ENCODE measurements around the gene TPM1. TPM values are rescaled to one million over a fixed set of nuclear protein-coding genes. Genes with fewer than 3 reads are reported as not detected.

TPM1 gene
- total and polyA plus RNA-seq, 9 of the 15 experiments (the other 6 are each of a cell fraction or from before 2014, with no cell fraction given): 8.1 to 53.9 (median 43.1) TPM

DNA sequence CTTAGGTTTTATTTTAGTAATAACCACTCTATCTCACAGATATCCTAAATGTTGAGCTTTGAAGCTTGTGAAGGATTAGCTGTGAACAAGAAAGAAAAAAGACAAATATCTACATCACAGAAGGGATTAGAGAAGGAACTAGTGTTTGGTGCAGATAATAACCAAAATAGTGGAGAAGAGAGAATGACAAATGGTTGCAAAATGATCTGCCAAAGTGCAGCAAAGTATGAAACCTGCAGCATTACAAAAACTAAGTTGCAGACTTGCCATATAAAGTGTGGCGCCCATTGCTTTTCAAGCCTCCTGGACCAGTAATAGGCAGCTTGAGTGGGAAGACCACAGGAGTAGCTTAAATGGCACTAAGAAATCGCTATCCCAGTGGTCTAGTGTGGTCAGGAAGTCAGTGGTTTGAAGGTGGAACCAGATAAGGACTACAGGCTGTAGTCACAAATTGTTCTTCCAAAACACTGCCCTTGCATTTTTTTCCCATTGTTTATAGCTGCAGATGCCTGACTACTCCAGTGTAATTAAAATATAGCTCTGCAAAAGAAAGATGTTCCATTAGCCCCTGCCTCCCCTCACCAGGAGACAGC is 20.7 kb downstream of the TPM1 start (continued):
- TF ChIP-seq, protein P1, sequence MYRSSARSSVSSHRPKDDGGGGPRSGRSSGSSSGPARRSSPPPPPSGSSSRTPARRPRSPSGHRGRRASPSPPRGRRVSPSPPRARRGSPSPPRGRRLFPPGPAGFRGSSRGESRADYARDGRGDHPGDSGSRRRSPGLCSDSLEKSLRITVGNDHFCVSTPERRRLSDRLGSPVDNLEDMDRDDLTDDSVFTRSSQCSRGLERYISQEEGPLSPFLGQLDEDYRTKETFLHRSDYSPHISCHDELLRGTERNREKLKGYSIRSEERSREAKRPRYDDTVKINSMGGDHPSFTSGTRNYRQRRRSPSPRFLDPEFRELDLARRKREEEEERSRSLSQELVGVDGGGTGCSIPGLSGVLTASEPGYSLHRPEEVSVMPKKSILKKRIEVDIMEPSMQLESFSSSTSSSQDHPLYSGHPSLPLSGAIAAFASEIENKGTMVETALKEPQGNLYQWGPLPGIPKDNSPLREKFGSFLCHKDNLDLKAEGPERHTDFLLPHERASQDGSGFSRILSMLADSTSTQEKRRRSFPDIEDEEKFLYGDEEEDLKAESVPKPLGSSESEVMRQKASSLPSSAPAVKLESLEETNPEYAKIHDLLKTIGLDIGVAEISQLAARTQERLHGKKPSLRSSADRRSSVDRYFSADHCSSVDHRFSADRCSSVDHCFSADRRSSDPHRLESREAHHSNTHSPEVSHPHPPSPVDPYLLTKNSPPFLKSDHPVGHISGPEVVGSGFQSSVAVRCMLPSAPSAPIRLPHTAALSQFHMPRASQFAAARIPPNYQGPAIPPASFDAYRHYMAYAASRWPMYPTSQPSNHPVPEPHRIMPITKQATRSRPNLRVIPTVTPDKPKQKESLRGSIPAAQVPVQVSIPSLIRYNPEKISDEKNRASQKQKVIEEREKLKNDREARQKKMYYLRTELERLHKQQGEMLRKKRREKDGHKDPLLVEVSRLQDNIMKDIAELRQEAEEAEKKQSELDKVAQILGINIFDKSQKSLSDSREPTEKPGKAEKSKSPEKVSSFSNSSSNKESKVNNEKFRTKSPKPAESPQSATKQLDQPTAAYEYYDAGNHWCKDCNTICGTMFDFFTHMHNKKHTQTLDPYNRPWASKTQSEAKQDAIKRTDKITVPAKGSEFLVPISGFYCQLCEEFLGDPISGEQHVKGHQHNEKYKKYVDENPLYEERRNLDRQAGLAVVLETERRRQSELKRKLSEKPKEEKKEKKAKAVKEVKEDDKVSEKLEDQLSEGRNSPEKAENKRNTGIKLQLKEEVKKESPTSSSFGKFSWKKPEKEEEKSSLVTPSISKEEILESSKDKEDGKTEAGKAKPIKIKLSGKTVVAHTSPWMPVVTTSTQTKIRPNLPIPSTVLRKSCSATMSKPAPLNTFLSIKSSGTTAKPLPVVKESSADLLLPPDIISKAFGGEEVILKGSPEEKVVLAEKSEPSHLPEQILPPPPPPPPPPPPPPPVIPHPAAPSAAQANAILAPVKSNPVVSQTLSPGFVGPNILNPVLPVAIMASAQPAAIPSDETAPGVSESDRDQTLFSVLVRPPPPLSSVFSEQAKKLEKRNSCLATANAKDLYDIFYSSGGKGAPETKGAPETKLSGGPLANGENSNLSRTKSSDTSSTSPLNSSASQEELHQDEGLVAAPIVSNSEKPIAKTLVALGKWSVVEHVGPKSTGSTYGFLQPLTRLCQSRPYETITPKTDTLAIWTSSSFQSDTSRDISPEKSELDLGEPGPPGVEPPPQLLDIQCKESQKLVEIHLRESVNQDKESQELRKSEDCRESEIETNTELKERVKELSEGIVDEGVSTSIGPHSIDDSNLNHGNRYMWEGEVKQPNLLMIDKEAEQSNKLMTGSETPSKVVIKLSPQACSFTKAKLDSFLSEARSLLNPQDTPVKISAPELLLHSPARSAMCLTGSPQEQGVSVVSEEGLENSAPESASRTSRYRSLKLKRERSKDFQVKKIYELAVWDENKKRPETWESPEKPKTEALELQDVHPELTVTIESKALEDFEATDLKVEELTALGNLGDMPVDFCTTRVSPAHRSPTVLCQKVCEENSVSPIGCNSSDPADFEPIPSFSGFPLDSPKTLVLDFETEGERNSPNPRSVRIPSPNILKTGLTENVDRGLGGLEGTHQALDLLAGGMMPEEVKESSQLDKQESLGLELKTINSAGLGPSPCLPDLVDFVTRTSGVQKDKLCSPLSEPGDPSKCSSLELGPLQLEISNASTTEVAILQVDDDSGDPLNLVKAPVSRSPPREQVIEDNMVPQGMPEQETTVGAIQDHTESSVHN (IDR thresholded peaks at IDR 0.05; ENCODE audit: borderline replicate concordance in 1 of 2, low read depth in 1 of 2): no peak
- TF ChIP-seq HOXB6 (CRISPR knock-in tag; IDR thresholded peaks at IDR 0.05; ENCODE audit: borderline replicate concordance) (no peak), ESRRA (IDR thresholded peaks at IDR 0.05; ENCODE audit: borderline replicate concordance, low read depth) (peak; percentile 27; the same call in 1 of the 2 replicates), ZNF146 (CRISPR knock-in tag; IDR thresholded peaks at IDR 0.05; ENCODE audit: unreplicated experiment) (no peak), LCOR (CRISPR knock-in tag; IDR thresholded peaks at IDR 0.05) (peak; percentile 72; the same call in 1 of the 2 replicates), MEIS2 (IDR thresholded peaks at IDR 0.05; ENCODE audit: partially characterized antibody) (peak; percentile 65), NFATC3 (IDR thresholded peaks at IDR 0.05) (no peak), HMGXB4 (CRISPR knock-in tag; IDR thresholded peaks at IDR 0.05) (no peak), FOS (IDR thresholded peaks at IDR 0.05; ENCODE audit: extremely low read depth, insufficient read length) (no peak), SMAD2 (IDR thresholded peaks at IDR 0.05; ENCODE audit: low read depth, low read length) (no peak), KDM4B (IDR thresholded peaks at IDR 0.05; ENCODE audit: borderline replicate concordance in 2 of 2, low read depth in 1 of 2) (no peak), NFE2 (IDR thresholded peaks at IDR 0.05; ENCODE audit: low read depth) (no peak), HMGN3 (IDR thresholded peaks at IDR 0.05; ENCODE audit: borderline replicate concordance, extremely low read depth, insufficient read length, low read depth, low read length) (no peak), ETS2 (tag; IDR thresholded peaks at IDR 0.05; ENCODE audit: borderline replicate concordance, poor library complexity, severe bottlenecking) (no peak), CC2D1A (IDR thresholded peaks at IDR 0.05) (no peak), ZNF584 (CRISPR knock-in tag; IDR thresholded peaks at IDR 0.05; ENCODE audit: low read depth) (no peak)
- TF ChIP-seq, protein P2, sequence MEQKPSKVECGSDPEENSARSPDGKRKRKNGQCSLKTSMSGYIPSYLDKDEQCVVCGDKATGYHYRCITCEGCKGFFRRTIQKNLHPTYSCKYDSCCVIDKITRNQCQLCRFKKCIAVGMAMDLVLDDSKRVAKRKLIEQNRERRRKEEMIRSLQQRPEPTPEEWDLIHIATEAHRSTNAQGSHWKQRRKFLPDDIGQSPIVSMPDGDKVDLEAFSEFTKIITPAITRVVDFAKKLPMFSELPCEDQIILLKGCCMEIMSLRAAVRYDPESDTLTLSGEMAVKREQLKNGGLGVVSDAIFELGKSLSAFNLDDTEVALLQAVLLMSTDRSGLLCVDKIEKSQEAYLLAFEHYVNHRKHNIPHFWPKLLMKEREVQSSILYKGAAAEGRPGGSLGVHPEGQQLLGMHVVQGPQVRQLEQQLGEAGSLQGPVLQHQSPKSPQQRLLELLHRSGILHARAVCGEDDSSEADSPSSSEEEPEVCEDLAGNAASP (IDR thresholded peaks at IDR 0.05): no peak
